GM19328 (cell line): ENCODE data around the gene ERICH6.

Experiments
- ATAC-seq: cut with Tn5 transposase; IDR thresholded peaks from one replicate; pipeline ENCODE4 v1.9.1; 2021; ENCODE audit warnings: mild to moderate bottlenecking, moderate library complexity; ENCODE audit not compliant: unreplicated experiment

ERICH6 gene

DNA sequence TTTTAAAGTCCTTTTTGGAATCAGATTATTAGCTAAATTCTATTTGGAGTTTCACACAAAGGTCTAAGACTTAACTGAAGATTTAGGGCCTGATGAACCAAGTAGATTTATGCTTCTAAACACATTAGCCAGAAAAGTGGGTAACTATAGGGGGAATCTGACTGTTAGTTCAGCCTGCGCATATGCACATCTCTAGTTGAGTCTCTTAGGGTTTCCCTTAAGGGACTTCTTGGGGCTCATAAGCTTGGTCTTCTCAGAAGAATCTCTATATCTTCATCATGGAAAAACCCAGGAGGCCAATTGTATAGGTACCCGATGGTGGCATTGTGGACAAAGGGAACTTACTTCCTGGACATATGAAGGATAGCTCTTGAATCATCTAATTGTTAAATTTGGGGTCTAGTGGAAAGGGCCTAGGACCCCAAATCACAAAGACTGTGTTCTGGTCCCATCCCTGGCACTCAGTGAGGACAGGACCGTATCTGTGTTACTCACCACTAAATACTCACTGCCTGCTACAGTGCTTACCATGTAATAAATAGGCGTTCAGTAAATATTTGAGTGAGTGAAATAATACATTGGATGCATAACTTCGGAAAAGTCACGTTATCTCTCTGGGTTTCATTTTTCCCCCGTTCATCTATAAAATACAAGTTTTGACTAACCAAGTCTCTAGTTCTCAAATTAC is 83.6 kb downstream of the ERICH6 start:
- ATAC-seq, result no peak

- ATAC-seq, result no peak
These were observed 89.8 kb downstream of the ERICH6 start for GRCh38 chr3:150613709-150614480.

GRCh38 chr3:150613034-150613433 is 90.7 kb downstream of the ERICH6 start:
- no peak for ATAC-seq

DNA sequence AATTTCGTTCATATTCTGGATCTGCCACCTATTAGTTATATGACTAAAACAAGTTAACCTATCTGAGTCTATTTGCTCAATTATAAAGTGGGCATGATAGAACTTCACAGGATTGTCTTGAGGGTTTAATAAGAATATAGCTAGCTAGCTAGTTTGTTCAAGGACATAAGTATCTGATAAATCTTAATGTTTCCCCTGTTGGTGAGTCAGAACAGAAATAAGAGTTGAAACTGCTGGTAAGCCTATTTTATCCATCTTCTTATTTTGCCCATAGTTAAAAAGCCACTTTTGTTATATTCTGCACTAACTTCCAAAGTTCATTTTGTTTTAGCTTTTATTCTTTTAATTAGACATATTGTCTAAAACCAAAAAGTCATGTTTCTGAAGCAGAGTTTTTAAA is 91.2 kb downstream of the ERICH6 start:
- no peak for ATAC-seq

DNA sequence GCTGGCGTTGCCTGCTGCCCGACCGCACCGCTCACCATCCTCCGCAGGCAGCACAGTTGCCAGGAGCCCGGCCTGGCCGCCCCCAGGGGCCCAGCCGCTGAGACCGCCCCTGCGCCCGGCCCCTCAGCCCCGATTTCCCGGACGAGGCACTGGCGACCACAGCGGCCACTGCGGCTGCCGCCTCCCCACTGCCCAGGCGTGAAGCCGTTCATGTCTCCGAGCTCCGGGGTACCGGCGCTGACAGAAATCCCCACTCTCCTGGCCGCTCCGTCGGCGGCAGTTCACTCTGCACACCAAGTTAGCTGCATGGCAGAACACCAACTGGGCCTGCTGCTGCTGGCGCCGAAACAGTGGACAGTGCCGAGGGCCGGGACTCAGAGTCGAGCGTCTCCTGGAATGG is 92.1 kb downstream of the ERICH6 start:
- no peak for ATAC-seq

DNA sequence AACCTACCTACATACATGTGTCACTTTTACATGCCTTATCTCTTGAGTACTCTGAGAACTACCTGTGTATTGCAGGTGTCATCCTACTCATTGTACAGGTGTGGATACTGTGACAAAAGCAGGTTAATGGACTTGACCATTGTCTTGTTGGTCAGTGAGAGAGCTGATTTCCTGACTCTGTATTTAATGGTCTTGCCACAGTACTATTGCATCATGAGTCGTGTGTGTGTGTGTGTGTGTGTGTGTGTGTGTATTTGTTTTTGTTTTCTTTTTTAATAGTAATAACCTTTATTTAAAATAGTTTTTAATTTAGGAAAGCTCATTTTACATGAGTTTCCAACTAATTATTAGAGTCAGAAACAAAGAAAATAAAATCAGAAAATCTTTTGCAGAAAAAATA is 92.9 kb downstream of the ERICH6 start:
- ATAC-seq, result no peak

DNA sequence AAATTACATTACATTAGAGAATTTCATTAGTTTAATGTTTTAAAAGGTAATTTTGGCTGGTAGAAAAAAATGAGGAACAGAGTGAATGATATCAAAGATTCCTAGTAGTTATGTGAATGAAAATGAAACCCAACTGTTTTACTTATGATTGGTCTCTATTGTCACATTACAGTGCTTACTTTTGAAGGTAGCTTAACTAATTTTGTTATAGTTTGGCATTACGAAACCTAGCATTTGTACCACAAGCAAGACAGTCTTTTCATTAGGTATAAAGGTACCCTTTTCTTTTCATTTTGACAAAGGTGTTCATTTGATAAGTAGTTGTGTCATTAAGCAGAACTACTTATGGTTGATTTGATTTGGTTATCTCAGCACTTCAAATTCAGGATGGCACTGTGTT is 93.7 kb downstream of the ERICH6 start:
- ATAC-seq, result no peak
